Endothelial cell of umbilical vein (primary cell): ENCODE results near the gene DDX51. TPM values are rescaled to one million over a fixed set of nuclear protein-coding genes. Genes with fewer than 3 reads are reported as not detected.

ENCODE experiments used
- BruUV-seq: library from RNA; stranded (reverse); fragments of 400-500 nt; replicated peaks from 2 replicates; lab custom pipeline; 2021; lab: Mats Ljungman, UMichigan
- CTCF ChIA-PET: fragments of 300-600, 350-600 bp; sonication (Branson Sonifier 250); formaldehyde crosslinking; loops from one replicate; lab custom pipeline; 2021; ENCODE audit warnings: antibody characterized with exemption, inconsistent platforms; lab: Charles Lee
- POLR2A ChIA-PET: fragments of 300-600, 350-600 bp; sonication (Branson Sonifier 250); formaldehyde crosslinking; loops from one replicate; lab custom pipeline; 2021; ENCODE audit warnings: antibody characterized with exemption, inconsistent platforms; lab: Charles Lee
- DNase-seq: peaks from one replicate; pipeline ENCODE4 v3.0.0-alpha.2; 2011; ENCODE audit warnings: low read depth, low spot score
- FAIRE-seq: peaks from 2 replicates; lab custom pipeline; 2011; peaks lifted over from hg19 to GRCh38; lab: Jason Lieb, UNC
- H2AFZ ChIP-seq: 2 replicates; pipeline ENCODE4 v1.6.0; 2012; ENCODE audit warnings: low read depth, low read length, control low read depth, inconsistent platforms
- H3K27ac ChIP-seq: 2 replicates; pipeline ENCODE4 v1.5.1; 2011; ENCODE audit warnings: low read depth, mild to moderate bottlenecking, control low read depth, low read length, moderate library complexity; ENCODE audit not compliant: insufficient read depth
- H3K27me3 ChIP-seq, 2 experiments: 2 replicates each; pipeline versions ENCODE4 v1.6.0 to v1.6.1; 2011; ENCODE audit warnings: low read length in 2 of 2, mixed read lengths in 1 of 2; ENCODE audit not compliant: control insufficient read depth in 2 of 2, insufficient read depth in 2 of 2
- H3K36me3 ChIP-seq, 2 experiments: 2 replicates in 1 of 2; 3 replicates in 1 of 2; pipeline ENCODE4 v1.5.1; 2011; ENCODE audit warnings: low read length in 2 of 2, mild to moderate bottlenecking in 1 of 2, moderate library complexity in 1 of 2; ENCODE audit not compliant: control insufficient read depth in 2 of 2, insufficient read depth in 2 of 2; ENCODE audit errors: extremely low read depth in 1 of 2
- H3K4me1 ChIP-seq: 3 replicates; pipeline ENCODE4 v1.5.1; 2011; ENCODE audit warnings: mild to moderate bottlenecking, low read length; ENCODE audit not compliant: control insufficient read depth, insufficient read depth; ENCODE audit errors: extremely low read depth
- H3K4me2 ChIP-seq: 2 replicates; pipeline ENCODE4 v1.6.1; 2011; ENCODE audit warnings: low read length, control low read depth, mixed read lengths; ENCODE audit not compliant: insufficient read depth
- H3K4me3 ChIP-seq, 3 experiments: fragments of 200-600 bp in 1 of 3; sonication (generic), shearing (Covaris generic) in 1 of 3; replicated peaks in 1 of 3; 2 replicates each; pipeline ENCODE4 v1.5.1; 2011 to 2016; ENCODE audit warnings: control low read depth in 3 of 3, low read length in 3 of 3, mild to moderate bottlenecking in 2 of 3, inconsistent platforms in 1 of 3, low read depth in 1 of 3, moderate library complexity in 1 of 3; ENCODE audit not compliant: insufficient read depth in 1 of 3
- H3K79me2 ChIP-seq: 2 replicates; pipeline ENCODE4 v1.6.0; 2012; ENCODE audit warnings: low read length, inconsistent platforms; ENCODE audit not compliant: control insufficient read depth, insufficient read depth
- H3K9ac ChIP-seq: replicated peaks from 2 replicates; pipeline ENCODE3; 2011; ENCODE audit warnings: low read length, control low read depth; ENCODE audit not compliant: insufficient read depth; ENCODE audit errors: extremely low read depth
- H3K9me1 ChIP-seq: replicated peaks from 3 replicates; pipeline ENCODE4 v1.6.0; 2011; ENCODE audit warnings: mild to moderate bottlenecking, low read length; ENCODE audit not compliant: control insufficient read depth, insufficient read depth; ENCODE audit errors: extremely low read depth
- H3K9me3 ChIP-seq: replicated peaks from 2 replicates; pipeline ENCODE4 v1.5.1; 2012; ENCODE audit warnings: low read length, inconsistent platforms; ENCODE audit not compliant: control insufficient read depth, insufficient read depth
- H4K20me1 ChIP-seq: replicated peaks from 2 replicates; pipeline ENCODE3; 2011; ENCODE audit warnings: mild to moderate bottlenecking, low read length; ENCODE audit not compliant: control insufficient read depth, insufficient read depth; ENCODE audit errors: extremely low read depth
- EZH2 ChIP-seq: IDR thresholded peaks from 2 replicates; pipeline ENCODE4 v1.6.1; 2012; ENCODE audit warnings: borderline replicate concordance, low read depth, mild to moderate bottlenecking, moderate library complexity, low read length, inconsistent platforms; ENCODE audit not compliant: severe bottlenecking
- FOS ChIP-seq: IDR thresholded peaks from 2 replicates; pipeline ENCODE4 v1.6.1; 2011; ENCODE audit warnings: mild to moderate bottlenecking, low read length, moderate library complexity, borderline replicate concordance; ENCODE audit not compliant: insufficient read depth
- GATA2 ChIP-seq: IDR thresholded peaks from 2 replicates; pipeline ENCODE4 v1.7.0; 2011; ENCODE audit warnings: low read depth, mild to moderate bottlenecking, moderate library complexity, mixed read lengths, low read length; ENCODE audit not compliant: insufficient read length, insufficient read depth
- JUN ChIP-seq: IDR thresholded peaks from 2 replicates; pipeline ENCODE4 v1.6.1; 2011; ENCODE audit warnings: borderline replicate concordance, low read depth; ENCODE audit not compliant: insufficient read length, insufficient read depth
- MYC ChIP-seq: IDR thresholded peaks from one replicate; pipeline ENCODE4 v1.6.1; 2011; ENCODE audit warnings: mild to moderate bottlenecking, low read depth, low read length
- POLR2A ChIP-seq: IDR thresholded peaks from 2 replicates; pipeline ENCODE4 v1.6.1; 2012; ENCODE audit warnings: low read depth, mild to moderate bottlenecking, control low read depth, low read length
- POLR2AphosphoS5 ChIP-seq: IDR thresholded peaks from 2 replicates; pipeline ENCODE4 v1.6.1; 2012; ENCODE audit warnings: low read depth, mild to moderate bottlenecking, control low read depth, low read length, moderate library complexity; ENCODE audit not compliant: insufficient read depth
- dilution Hi-C: fragments of 300-500 bp; cut with MboI; formaldehyde crosslinking; loops from one replicate; pipeline ENCODE4 v1.15.0; 2019; ENCODE audit warnings: low sequenced_read_pairs; ENCODE audit not compliant: extremely low pct_ligation_motif_present
- intact Hi-C: fragments of 100-400 bp; cut with micrococcal nuclease; formaldehyde crosslinking; loops from one replicate; pipeline ENCODE4 v1.10.0; 2022
- polyA plus RNA-seq, 4 experiments: library from polyadenylated mRNA; depleted of rRNA in 3 of 4; stranded (reverse) in 3 of 4; unstranded in 1 of 4; fragments of >200 nt; gene quantifications; 2 replicates each; pipeline versions ENCODE4 v1.2.1 to v1.2.3, GENCODE V29; 2011 to 2012; ENCODE audit warnings: missing spikeins in 1 of 4
- total RNA-seq: library from RNA; stranded (reverse); gene quantifications from 2 replicates; pipeline ENCODE4 v1.2.3, GENCODE V29; 2021
- TF ChIP-seq, protein P1 (sequence below): IDR thresholded peaks from 2 replicates; pipeline ENCODE4 v1.6.1; 2011; ENCODE audit not compliant: insufficient read depth, insufficient read length

The DDX51 gene
- total and polyA plus RNA-seq, 2 donors (not counting 3 experiments of a cell fraction or from before 2014, with no cell fraction given): 11.4 to 23.5 TPM

DNA sequence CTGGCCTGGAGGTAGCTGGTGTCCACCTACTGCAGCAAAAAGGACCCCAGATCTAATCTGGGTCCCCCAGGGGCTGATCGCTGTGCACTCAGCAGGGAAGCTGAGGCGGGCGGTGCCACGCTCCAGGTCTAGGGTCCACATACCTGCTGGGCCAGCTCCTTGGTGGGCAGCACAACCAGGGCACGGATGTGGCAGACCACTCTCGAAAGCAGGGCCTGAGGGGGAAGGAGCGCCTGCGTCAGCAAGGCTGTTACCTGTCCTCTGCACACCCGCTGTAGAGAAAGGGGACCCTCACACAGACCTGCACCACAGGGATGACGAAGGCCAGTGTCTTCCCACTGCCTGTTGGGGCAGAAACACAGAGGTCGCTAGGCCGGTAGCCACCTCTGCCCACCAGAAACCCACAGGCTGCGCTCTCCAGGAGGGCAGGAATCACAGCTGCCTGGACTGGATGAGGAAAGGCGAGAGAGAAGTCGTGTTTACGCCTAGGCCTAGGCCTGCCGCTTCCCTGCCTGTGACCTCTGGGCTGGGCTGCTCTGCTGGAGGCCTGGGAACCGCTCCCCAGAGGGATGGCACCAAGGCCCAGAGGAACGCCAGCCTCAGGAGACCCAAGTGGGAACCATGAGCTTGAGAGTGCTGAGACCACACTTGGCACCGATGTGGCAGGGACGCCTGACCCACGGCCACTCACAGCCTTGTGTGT is 2.0 kb downstream of the DDX51 start:
- peaks cover 8 to 33% of the 10 kb centered on the region in 2 experiments for H3K36me3 ChIP-seq
- TF ChIP-seq, protein P1, sequence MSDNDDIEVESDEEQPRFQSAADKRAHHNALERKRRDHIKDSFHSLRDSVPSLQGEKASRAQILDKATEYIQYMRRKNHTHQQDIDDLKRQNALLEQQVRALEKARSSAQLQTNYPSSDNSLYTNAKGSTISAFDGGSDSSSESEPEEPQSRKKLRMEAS: no peak
- TF ChIP-seq MYC (no peak), JUN (no peak), POLR2A (no peak), GATA2 (no peak), POLR2AphosphoS5 (no peak), FOS (no peak), EZH2 (no peak)

More for the DNA sequence above, 2.0 kb downstream of the DDX51 start:
- H3K79me2 ChIP-seq: peaks cover 34% of the 10 kb centered on the region
- H2AFZ ChIP-seq: no peak overlapping the region
- no peak overlapping the region for H3K4me2 ChIP-seq
- intact Hi-C loops (no loop called here), dilution Hi-C loops (no loop called here)
- no peak overlapping the region for H3K27ac ChIP-seq
- H3K9ac ChIP-seq: no peak overlapping the region
- no peak for DNase-seq
- CTCF ChIA-PET: interaction anchor here (1.8 kb wide), 1 partner anchor 12 kb away, joined by 7 read pairs; no protein-coding TSS in a partner anchor
- no peaks in the 10 kb centered on the region for H3K27me3 ChIP-seq
- no peak for FAIRE-seq
- no peak overlapping the region for H3K4me3 ChIP-seq
- POLR2A ChIA-PET: no interaction called here
- no TSS peak for BruUV-seq
- no peaks in the 10 kb centered on the region for H4K20me1 ChIP-seq
- peaks cover 14% of the 10 kb centered on the region for H3K4me1 ChIP-seq
- no peaks in the 10 kb centered on the region for H3K9me1 ChIP-seq
- no peaks in the 10 kb centered on the region for H3K9me3 ChIP-seq
